GM19452 (cell line): Measurements from ENCODE around the gene SESN1.

Experiments
- ATAC-seq: cut with Tn5 transposase; IDR thresholded peaks from one replicate; pipeline ENCODE4 v1.9.1; 2021; ENCODE audit not compliant: unreplicated experiment

The SESN1 gene

DNA sequence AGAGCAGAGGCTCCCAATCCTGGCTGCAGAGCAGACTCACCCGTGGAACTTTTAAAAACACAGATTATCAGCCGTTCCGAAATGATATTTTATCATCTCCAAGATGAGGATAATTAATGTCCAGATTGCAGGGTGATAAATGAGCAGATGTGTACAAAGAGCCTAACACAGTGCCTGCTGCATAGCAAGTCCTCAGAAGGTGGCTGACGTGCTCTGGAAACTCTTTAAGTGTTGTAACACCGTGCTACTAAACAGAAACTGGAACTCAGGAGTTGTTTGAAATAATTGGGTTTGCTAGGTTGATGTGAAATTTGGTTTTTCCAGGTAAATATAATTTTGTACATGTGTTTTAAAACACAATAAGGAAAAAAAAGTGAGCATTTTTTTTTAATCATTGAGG is 128.4 kb downstream of the SESN1 start:
- no peak for ATAC-seq

DNA sequence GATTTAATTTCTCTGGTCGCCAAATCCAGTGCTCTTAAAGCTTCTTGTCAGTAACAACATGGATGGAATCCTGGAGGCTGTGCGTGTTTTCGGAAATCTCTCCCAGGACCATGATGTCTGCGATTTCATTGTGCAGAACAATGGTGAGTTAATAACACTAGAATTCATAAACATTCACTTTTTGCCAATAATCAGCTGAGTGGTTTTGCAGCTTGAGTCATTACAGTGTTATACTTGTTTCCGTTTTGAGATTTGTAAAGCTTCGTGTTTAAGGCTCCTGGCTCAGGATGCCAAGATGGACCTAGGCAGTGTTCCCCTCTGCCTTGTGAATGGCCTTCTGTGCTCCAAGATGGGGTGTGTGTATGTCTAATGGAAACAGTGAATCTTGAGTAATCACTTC is 132.7 kb downstream of the SESN1 start:
- no peak for ATAC-seq

DNA sequence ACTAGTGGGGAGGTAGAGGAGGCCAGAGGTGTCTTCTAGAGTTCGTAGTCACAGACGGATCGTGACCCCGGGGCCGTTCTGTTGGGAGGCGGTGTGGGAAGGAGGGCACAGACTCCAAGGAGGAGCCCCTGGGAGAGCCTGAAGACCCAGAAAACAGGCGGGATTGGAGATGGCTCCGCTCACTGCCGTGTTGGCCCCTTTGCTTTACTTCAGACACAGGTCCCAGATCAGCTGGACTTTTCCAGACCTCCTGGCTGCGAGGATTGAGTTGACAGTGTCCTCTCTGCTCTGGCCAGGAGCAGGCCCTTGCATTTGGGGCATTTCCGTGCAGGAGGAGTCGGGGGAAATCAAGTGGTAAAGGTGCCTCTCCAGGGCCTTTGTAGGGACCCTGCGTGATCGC is 133.6 kb downstream of the SESN1 start:
- no peak for ATAC-seq

DNA sequence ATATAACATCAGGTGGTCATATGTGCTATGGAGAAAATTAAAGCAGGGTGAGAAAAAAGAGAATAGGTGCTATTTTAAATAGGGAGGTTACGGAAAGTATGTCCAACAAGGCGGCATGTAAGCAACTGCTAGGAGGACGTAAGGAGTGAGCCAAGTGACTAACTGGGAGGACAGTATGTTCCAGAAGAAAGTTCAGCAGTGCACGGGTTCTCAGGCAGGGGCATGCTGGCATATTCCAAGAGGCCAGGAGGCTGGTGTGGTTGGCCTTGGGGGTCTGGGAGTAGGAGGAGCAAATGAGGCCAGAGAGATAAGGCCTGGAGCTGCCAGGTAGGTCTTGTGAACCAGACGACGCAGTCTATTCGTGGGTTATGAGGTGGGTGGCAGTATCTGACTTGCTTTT is 134.0 kb downstream of the SESN1 start:
- ATAC-seq: no peak

DNA sequence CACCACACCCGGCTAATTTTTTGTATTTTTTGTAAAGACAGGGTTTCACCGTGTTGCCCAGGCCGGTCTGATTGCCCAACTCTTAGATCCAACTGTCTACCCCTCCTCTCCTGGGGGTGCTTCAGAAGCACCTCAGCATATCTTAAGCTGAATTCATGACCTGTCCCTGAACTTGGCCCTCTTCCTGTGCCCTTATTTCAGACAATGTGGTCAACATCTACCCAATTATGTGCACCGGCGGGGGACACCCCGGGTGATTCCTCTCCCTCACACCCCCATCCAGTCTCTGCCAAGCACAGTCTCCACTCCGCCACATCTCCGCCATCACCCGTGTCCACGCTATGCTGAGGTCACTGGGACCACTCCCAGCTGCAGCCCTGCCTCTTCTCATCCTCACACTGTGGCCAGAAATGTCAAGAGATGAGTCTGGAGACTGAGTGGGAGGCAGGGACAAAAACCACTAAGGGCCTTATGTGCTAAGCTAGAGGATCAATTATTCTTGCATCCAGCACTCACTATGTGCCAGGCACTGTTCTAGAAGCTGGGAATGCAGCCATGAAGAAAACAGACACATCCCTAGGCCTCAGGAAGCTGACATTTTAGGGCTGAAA is 134.6 kb downstream of the SESN1 start:
- no peak for ATAC-seq

GRCh38 chr6:108958900-108959770 is 135.5 kb downstream of the SESN1 start:
- no peak for ATAC-seq

DNA sequence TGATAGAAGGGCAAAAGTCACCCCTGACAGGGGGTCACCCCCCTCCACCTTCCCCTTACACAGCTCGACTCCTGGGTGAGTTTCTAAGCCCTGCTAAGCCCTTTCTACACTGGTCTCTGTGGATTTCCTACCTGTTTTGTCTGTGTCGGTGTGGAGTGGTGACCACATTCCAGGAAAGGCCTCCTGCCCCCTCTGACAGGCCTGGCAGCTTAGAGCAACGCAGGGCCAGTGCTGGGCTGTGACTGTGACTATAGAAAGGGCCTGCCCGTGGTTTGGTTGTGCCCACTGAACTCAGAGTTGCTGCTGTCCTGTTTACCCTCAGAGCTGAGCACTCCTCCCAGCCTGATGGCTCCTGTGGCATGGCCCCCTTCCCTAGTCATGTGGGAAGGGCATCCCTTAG is 137.4 kb downstream of the SESN1 start:
- no peak for ATAC-seq

DNA sequence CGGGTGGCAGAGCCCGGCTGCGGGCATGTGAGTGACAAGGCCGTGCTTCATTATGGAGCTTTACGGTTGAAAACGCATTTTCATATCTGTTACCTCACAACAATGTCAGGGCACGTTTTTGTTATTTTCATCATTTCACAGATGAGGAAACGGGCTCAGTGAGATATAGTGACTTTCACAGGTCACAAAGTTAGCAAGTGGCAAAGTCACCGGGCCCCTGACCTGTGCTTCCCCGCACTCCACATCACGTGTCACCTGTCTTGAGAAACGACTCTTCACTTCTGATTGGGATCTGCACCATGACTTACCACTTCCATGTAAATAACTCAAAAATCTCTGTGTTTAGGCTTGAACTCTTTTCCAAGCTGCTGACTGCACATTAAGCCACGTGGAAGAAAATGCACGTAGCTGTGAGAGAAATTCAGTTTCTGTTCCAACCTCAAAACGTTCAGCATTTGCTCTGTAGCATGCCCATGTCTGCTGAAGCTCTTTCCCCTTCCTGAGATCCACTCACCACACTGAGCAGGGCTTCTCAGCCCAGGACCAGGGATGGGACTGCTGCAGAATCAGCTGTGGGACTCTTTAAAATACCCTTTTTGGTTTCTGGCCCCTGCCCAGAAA is 139.2 kb downstream of the SESN1 start:
- ATAC-seq: no peak

DNA sequence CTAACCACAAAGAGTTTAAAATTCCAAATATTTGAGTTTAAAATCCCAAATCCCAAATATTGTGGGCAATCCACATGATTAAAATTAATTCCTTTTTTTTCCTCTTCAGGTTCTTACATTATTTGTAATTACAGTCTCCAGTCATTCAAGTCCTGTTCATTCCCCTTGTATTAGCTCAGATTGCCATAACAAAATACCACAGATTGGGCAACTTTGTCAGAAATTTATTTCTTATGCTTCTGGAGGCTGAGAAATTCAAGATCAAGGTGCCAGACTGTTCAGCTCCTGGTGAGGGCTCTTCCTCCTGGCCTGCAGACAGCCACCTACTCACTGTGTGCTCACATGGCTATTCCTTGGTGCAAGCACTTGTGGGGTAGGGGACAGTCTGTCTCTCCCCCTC is 141.0 kb downstream of the SESN1 start:
- no peak for ATAC-seq

- ATAC-seq: no peak
Measured at GRCh38 chr6:108952776-108953486, 141.7 kb downstream of the SESN1 start.

- no peak for ATAC-seq
Measured at GRCh38 chr6:108951351-108951953, 143.2 kb downstream of the SESN1 start.

DNA sequence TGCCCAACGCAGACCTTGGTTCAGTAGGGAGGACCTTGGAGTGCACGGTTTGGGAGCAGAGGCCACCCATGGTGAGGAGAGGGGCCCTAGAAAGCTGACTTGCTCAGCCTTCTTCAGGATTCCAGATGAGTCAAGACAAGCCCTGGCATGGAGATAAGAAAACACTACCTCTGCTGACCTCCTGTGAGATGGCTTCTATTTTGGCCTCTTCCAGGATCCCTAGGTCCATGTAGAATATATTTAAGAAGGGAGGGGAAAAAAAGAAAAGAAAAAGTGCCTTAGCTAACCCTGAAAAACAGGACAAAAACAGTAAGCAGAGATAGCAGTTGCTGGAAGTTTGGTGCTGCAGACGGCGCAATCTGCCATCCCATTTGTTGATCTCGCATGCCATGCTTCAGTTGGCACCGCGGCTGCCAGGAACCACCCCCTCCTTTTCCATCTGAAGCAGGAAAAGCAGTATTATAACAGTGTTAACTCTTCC is 146.4 kb downstream of the SESN1 start:
- no peak for ATAC-seq

DNA sequence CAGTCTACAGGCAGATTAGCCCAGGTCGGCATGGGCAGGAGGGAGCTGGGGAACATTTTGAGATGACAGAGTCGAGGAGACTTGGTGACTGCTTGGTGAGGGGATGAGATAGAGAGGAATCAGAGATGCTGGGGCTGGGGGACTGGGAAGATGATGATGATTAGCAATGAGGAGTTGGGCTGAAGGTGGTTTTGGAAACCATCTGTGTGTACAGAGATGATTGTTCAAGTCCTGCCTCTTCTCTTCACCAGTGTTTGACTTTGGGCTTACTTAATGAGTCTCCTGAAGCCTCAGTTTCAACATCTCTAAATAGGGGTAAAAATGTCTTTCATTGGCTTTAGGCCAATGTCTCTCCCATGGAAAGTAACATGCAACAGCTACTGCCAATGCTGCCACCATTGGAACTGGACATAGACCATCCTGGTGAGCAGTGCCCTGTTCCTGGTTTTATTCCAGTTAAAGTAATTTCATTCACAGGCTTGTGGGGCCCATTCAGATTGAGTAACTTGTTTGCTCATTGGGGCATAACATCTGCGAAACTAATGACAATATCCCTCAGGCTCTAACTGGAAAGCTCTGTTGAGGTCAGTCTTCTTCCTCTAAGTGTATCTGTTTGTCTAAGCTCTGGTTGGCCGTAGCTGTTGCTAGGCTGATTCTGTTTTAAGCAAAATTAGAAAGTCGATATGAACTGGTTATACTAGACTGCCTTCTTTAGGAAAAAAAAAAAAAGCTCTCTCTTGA is 147.4 kb downstream of the SESN1 start:
- ATAC-seq: no peak

DNA sequence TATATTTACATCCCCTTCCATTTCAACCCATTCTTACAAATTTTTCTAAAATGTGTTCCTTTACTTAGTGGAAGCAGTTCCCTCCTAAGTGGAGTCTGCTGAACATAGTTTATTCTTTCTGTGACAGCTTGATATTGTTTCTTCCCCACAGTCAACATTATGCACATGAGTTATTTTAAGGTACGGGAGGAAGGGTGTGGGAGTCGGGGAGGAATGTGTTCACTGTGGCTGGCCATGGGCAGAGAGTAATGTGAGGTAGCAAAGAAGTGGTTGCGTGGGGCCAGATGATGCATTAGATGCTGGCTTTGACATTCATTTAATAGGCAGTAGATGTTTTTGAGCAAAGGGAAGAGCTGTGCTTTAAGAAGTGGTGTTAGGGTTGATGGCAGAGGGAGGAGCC is 148.0 kb downstream of the SESN1 start:
- ATAC-seq: no peak

- ATAC-seq: no peak
Measured at GRCh38 chr6:108945681-108946159, 148.9 kb downstream of the SESN1 start.

DNA sequence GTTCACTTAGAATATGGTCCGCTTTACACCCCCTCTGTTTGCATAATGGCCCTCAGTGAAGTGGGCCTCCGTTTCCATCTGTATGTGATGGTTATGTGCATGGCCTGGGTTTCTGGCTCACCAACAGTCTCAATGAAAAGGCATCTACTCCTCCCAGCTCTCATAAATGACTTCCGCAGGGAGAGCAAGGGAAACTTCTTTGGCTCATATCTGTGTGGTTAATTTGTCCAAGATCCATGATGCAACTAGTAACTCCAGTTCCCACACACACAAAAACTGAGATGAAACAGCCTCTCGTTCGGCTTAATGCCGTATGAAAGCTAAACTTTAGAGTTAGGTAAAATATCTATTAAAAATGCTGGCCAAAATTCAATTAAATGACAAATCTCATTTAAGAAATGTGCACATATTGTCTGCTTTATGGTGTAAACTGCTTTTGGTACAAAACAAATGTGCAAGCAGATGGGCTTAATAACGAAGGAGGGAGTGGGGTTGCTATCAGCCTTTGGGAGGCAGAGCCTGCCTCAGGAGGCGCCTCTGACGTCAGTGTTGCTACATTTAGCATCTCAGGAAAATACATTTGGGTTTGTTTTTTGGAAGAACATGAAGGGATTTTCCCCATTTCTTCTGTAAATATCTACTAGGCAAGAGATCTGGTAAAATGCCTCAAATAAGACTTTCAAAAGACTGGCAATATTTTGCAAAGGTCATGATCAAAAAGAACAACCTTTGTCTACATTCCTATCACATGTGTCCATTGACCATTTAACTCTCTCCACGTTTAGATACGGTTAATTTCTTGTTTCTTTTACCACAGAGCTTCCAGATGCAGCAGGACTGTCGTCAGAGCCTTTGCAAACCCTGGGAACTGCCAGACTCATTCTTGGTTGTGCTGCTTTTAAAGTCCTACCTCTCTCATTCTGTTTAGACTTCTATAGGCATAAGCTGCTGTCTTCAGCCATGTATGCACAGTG is 149.7 kb downstream of the SESN1 start:
- ATAC-seq: no peak

GRCh38 chr6:108944071-108944470 is 150.6 kb downstream of the SESN1 start:
- ATAC-seq: no peak

GRCh38 chr6:108942556-108943492 is 151.8 kb downstream of the SESN1 start:
- no peak for ATAC-seq
